ENCODE measurements around the gene PMS2. TPM values are rescaled to one million over a fixed set of nuclear protein-coding genes. Genes with fewer than 3 reads are reported as not detected.
A peak's percentile ranks its signal among the peaks of the same experiment; 100 is the strongest.

The PMS2 gene
- total and polyA plus RNA-seq, 10 of the 15 experiments (the other 5 are each of a cell fraction or from before 2014, with no cell fraction given), result 3.6 to 25.4 (median 18.0) TPM

DNA sequence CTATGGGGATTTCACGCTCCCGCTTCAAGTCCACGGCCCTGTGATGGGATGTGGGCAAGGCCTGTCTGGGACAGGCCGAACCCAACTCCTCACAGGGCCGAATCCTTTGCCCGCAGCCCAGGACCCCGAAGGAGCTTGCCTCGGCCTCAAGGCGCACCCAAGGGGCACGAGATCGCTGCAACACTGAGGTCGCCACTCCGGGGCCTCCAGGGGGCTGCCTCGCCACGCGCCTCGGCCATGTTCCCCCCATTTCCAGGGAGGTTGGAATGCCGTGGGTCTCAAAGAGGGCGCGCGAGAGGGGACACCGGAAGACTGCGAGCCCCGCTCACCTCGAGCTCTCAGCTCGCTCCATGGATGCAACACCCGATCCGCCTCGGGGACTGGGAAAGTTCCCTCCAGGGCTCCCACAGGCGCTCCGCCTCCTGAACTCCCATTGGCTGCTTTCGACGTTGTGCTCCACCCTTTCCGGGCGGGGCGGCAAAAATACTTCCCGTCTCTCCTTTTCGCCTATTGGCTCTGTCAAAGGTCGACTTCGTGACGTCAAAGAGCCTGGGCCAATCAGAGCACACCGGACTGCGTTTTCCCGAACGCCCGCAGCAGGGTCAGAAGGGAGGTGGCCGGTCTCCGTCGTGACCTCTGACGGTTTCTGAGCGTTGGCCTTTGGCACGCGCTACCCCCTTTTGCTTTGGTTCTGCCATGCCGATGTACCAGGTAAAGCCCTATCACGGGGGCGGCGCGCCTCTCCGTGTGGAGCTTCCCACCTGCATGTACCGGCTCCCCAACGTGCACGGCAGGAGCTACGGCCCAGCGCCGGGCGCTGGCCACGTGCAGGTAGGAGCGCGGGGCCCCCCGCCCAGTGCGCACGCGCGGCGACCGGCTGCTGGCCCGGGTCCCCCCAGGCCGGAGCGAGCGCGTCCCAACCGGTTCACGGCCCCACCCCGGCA is at the start of gene PMS2, which contains the start of gene AIMP2 (continued):
- peak; percentile 23 for TF ChIP-seq SIX5 (IDR thresholded peaks at IDR 0.05; ENCODE audit: low read depth, low read length, severe bottlenecking)
- peak; percentile 82 for TF ChIP-seq GABPA (IDR thresholded peaks at IDR 0.05; ENCODE audit: low read depth)
- TF ChIP-seq, protein P1, sequence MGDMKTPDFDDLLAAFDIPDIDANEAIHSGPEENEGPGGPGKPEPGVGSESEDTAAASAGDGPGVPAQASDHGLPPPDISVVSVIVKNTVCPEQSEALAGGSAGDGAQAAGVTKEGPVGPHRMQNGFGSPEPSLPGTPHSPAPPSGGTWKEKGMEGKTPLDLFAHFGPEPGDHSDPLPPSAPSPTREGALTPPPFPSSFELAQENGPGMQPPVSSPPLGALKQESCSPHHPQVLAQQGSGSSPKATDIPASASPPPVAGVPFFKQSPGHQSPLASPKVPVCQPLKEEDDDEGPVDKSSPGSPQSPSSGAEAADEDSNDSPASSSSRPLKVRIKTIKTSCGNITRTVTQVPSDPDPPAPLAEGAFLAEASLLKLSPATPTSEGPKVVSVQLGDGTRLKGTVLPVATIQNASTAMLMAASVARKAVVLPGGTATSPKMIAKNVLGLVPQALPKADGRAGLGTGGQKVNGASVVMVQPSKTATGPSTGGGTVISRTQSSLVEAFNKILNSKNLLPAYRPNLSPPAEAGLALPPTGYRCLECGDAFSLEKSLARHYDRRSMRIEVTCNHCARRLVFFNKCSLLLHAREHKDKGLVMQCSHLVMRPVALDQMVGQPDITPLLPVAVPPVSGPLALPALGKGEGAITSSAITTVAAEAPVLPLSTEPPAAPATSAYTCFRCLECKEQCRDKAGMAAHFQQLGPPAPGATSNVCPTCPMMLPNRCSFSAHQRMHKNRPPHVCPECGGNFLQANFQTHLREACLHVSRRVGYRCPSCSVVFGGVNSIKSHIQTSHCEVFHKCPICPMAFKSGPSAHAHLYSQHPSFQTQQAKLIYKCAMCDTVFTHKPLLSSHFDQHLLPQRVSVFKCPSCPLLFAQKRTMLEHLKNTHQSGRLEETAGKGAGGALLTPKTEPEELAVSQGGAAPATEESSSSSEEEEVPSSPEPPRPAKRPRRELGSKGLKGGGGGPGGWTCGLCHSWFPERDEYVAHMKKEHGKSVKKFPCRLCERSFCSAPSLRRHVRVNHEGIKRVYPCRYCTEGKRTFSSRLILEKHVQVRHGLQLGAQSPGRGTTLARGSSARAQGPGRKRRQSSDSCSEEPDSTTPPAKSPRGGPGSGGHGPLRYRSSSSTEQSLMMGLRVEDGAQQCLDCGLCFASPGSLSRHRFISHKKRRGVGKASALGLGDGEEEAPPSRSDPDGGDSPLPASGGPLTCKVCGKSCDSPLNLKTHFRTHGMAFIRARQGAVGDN (IDR thresholded peaks at IDR 0.05), result peak; percentile 96
- TF ChIP-seq, protein P2, sequence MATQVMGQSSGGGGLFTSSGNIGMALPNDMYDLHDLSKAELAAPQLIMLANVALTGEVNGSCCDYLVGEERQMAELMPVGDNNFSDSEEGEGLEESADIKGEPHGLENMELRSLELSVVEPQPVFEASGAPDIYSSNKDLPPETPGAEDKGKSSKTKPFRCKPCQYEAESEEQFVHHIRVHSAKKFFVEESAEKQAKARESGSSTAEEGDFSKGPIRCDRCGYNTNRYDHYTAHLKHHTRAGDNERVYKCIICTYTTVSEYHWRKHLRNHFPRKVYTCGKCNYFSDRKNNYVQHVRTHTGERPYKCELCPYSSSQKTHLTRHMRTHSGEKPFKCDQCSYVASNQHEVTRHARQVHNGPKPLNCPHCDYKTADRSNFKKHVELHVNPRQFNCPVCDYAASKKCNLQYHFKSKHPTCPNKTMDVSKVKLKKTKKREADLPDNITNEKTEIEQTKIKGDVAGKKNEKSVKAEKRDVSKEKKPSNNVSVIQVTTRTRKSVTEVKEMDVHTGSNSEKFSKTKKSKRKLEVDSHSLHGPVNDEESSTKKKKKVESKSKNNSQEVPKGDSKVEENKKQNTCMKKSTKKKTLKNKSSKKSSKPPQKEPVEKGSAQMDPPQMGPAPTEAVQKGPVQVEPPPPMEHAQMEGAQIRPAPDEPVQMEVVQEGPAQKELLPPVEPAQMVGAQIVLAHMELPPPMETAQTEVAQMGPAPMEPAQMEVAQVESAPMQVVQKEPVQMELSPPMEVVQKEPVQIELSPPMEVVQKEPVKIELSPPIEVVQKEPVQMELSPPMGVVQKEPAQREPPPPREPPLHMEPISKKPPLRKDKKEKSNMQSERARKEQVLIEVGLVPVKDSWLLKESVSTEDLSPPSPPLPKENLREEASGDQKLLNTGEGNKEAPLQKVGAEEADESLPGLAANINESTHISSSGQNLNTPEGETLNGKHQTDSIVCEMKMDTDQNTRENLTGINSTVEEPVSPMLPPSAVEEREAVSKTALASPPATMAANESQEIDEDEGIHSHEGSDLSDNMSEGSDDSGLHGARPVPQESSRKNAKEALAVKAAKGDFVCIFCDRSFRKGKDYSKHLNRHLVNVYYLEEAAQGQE (IDR thresholded peaks at IDR 0.05; ENCODE audit: low read depth, low read length), result no peak
- no peak for TF ChIP-seq SREBF1 (IDR thresholded peaks at IDR 0.05; ENCODE audit: low read length)
- TF ChIP-seq RCOR1 (conservative IDR thresholded peaks at IDR 0.05; ENCODE audit: low read depth, low read length), result no peak
- TF ChIP-seq, protein P3, sequence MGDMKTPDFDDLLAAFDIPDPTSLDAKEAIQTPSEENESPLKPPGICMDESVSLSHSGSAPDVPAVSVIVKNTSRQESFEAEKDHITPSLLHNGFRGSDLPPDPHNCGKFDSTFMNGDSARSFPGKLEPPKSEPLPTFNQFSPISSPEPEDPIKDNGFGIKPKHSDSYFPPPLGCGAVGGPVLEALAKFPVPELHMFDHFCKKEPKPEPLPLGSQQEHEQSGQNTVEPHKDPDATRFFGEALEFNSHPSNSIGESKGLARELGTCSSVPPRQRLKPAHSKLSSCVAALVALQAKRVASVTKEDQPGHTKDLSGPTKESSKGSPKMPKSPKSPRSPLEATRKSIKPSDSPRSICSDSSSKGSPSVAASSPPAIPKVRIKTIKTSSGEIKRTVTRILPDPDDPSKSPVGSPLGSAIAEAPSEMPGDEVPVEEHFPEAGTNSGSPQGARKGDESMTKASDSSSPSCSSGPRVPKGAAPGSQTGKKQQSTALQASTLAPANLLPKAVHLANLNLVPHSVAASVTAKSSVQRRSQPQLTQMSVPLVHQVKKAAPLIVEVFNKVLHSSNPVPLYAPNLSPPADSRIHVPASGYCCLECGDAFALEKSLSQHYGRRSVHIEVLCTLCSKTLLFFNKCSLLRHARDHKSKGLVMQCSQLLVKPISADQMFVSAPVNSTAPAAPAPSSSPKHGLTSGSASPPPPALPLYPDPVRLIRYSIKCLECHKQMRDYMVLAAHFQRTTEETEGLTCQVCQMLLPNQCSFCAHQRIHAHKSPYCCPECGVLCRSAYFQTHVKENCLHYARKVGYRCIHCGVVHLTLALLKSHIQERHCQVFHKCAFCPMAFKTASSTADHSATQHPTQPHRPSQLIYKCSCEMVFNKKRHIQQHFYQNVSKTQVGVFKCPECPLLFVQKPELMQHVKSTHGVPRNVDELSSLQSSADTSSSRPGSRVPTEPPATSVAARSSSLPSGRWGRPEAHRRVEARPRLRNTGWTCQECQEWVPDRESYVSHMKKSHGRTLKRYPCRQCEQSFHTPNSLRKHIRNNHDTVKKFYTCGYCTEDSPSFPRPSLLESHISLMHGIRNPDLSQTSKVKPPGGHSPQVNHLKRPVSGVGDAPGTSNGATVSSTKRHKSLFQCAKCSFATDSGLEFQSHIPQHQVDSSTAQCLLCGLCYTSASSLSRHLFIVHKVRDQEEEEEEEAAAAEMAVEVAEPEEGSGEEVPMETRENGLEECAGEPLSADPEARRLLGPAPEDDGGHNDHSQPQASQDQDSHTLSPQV (IDR thresholded peaks at IDR 0.05), result peak; percentile 84; the same call in 1 of the 2 replicates
- TF ChIP-seq, protein P4, sequence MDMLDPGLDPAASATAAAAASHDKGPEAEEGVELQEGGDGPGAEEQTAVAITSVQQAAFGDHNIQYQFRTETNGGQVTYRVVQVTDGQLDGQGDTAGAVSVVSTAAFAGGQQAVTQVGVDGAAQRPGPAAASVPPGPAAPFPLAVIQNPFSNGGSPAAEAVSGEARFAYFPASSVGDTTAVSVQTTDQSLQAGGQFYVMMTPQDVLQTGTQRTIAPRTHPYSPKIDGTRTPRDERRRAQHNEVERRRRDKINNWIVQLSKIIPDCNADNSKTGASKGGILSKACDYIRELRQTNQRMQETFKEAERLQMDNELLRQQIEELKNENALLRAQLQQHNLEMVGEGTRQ (IDR thresholded peaks at IDR 0.05; ENCODE audit: borderline replicate concordance, low read depth, low read length), result peak; percentile 6
- TF ChIP-seq SPI1 (IDR thresholded peaks at IDR 0.05; ENCODE audit: borderline replicate concordance, insufficient read depth, low read depth, low read length), result peak; percentile 32; the same call in 1 of the 2 replicates
- peak; percentile 93 for TF ChIP-seq NR2C1 (IDR thresholded peaks at IDR 0.05)
